Measurements from ENCODE around the gene CDH18.

Gene CDH18

DNA sequence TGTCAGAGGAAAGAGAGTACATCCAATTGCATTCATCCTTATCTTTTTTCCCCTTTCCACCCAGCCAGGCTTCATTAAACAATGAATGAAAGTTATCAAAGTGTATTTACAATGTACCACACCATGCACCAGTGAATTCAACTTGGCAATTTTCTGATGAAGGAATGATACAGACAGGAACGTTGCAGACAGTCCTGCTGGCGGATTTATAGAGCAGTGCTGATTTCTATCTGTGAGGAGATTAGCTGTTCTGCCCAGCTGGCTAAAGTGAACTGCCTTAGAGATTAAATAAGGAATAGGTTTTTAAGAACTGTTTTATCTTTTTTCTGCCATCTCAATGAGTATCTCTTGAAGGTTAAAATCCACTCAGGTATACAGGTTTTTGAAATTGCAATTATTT lies 403.9 kb downstream of the CDH18 start:
- H3K4me3 ChIP-seq (replicated peaks; ENCODE audit: low read depth, low read length), result no peak overlapping the region
- TF ChIP-seq, protein P1, sequence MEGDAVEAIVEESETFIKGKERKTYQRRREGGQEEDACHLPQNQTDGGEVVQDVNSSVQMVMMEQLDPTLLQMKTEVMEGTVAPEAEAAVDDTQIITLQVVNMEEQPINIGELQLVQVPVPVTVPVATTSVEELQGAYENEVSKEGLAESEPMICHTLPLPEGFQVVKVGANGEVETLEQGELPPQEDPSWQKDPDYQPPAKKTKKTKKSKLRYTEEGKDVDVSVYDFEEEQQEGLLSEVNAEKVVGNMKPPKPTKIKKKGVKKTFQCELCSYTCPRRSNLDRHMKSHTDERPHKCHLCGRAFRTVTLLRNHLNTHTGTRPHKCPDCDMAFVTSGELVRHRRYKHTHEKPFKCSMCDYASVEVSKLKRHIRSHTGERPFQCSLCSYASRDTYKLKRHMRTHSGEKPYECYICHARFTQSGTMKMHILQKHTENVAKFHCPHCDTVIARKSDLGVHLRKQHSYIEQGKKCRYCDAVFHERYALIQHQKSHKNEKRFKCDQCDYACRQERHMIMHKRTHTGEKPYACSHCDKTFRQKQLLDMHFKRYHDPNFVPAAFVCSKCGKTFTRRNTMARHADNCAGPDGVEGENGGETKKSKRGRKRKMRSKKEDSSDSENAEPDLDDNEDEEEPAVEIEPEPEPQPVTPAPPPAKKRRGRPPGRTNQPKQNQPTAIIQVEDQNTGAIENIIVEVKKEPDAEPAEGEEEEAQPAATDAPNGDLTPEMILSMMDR (IDR thresholded peaks at IDR 0.05; ENCODE audit: low read length, missing control alignments), result no peak
- DNase-seq (ENCODE audit: low read depth), result no peak

DNA sequence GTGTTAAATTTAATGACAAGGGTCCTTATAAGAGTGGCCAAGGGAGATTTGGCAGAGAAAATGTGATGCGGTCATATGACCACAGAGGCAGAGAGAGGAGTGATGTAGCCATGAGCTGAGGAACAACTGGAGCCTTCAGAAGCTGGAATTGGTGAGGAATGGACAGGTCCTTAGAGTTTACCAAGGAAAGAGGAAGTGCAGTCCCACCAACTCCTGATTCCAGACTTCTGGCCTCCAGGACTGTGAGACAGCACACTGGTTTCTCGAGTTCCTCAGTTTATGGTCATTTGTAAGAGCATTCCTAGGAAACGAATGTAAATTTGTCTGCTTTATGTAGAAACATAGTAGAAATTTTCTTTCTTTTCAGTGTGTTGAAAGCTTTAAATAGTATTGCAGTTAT lies 410.1 kb downstream of the CDH18 start:
- H3K4me3 ChIP-seq (replicated peaks; ENCODE audit: low read depth, low read length), result no peak overlapping the region
- no peak for DNase-seq (ENCODE audit: low read depth)
- TF ChIP-seq, protein P1 (IDR thresholded peaks at IDR 0.05; ENCODE audit: low read length, missing control alignments), result no peak

DNA sequence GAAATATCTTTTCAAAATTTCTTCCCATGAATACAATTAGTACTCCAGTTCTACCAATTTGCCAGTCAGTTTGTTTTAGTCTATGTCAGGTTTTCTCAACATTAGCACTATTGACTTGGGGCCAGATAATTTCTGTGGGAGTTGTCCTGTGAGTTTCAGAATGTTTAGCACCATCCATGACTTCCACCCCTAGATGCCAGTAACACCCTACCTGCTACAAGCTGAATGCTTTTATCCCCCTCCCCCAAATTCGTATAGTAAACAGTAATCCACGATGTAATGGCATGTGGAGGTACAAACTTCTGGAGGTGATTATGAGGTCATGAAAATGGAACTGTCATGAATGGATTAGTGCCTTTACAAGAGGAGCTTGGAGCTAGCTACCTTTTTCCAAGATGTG lies 420.0 kb downstream of the CDH18 start:
- no peak overlapping the region for H3K4me3 ChIP-seq (replicated peaks; ENCODE audit: low read depth, low read length)
- no peak for DNase-seq (ENCODE audit: low read depth)
- TF ChIP-seq, protein P1 (IDR thresholded peaks at IDR 0.05; ENCODE audit: low read length, missing control alignments), result no peak

DNA sequence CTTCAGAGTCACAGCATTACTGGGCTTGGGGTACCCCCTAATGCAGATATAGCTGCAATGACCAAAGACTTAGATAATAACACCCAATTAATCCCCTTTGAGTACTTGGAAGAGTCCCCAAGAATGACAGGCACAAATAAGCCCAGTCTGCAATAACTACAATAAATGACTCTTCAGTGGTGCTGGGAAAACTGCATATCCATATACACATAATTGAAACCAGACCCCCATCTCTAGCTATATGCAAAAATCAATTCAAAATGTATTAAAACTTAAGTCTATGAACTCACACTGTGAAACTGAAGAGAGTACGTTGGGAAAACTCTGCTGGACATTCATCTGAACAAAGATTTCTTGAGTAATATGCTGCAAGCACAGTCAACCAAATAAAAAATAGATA lies 422.5 kb downstream of the CDH18 start:
- no peak overlapping the region for H3K4me3 ChIP-seq (replicated peaks; ENCODE audit: low read depth, low read length)
- no peak for DNase-seq (ENCODE audit: low read depth)
- TF ChIP-seq, protein P1 (IDR thresholded peaks at IDR 0.05; ENCODE audit: low read length, missing control alignments), result no peak

DNA sequence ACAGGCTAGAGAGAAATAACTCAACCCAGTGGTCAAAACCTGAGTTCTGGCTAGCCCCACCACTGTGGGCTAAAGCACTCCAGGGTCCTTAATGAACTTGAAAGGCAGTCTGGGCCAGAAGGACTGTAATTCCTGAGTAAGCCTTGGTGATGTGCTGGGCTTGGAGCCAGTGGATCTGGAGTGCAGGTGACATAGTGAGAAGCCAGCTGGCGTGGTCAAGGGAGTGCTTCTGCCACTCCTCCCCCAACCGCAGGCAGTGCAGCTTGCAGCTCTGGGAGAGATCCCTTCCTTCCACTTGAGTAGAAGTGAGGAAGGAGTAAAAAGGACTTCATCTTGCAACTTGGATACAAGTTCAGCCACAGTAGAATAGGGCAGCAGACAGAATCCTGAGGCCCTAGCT lies 424.0 kb downstream of the CDH18 start:
- TF ChIP-seq, protein P1 (IDR thresholded peaks at IDR 0.05; ENCODE audit: low read length, missing control alignments), result no peak
- H3K4me3 ChIP-seq (replicated peaks; ENCODE audit: low read depth, low read length), result no peak overlapping the region
- no peak for DNase-seq (ENCODE audit: low read depth)

DNA sequence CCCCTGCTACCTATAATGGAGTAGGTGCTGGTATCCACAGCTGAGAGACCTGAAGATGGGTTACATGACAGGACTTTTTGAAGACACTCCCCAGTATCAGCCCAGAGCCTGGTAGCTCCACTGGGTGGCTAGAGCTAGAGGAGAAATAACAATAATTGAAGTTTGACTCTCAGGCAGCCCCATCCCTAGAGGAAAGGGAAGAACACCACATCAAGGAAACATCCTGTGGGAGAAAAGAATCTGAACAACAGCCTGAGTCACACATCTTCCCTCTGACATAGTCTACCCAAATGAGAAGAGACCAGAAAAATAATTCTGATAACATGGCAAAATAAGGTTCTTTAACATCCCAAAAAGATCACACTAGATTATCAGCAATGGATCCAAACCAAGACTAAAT lies 432.1 kb downstream of the CDH18 start:
- DNase-seq (ENCODE audit: low read depth), result no peak
- TF ChIP-seq, protein P1 (IDR thresholded peaks at IDR 0.05; ENCODE audit: low read length, missing control alignments), result no peak

DNA sequence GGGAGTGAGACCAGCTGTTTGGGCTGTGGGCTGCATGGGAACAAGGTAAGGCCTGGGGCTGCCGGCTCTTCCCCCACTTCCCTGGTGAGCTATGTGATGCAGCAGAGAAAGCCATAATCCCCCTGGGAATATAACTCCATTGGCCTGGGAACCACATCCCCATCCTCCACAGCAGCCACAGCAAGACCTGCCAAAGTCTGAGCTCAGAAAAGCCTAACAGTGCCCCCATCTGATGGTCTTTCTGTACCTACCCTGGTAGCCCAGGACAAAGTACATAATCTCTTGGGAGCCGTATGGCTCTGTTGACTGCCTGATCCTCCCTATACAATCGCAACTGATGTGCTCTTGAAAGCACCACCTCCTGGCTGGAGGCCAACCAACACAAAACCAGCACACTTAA lies 432.6 kb downstream of the CDH18 start:
- TF ChIP-seq, protein P1 (IDR thresholded peaks at IDR 0.05; ENCODE audit: low read length, missing control alignments), result no peak
- no peak for DNase-seq (ENCODE audit: low read depth)
- H3K4me3 ChIP-seq (replicated peaks; ENCODE audit: low read depth, low read length), result no peak overlapping the region

More for the DNA sequence above, 432.1 kb downstream of the CDH18 start:
- H3K4me3 ChIP-seq (replicated peaks; ENCODE audit: low read depth, low read length), result no peak overlapping the region
